Effector CD4-positive, alpha-beta T cell (primary cell): Measurements from ENCODE around the gene IGF1. TPM values are rescaled to one million over a fixed set of nuclear protein-coding genes. Genes with fewer than 3 reads are reported as not detected.

ENCODE experiments used
- DNase-seq: peaks from one replicate; pipeline ENCODE4 v3.0.0-alpha.2; 2020
- total RNA-seq: gene quantifications from one replicate; lab custom pipeline; 2026; lab: John Stamatoyannopoulos, UW

IGF1 gene
- not detected for total RNA-seq

GRCh38 chr12:102480406-102480805 lies at the start of gene IGF1:
Gene IGF1 (minus strand): TSS chr12:102480563. CDS start chr12:102480381, 182 bp downstream.
- no peak for DNase-seq

- DNase-seq: no peak
Measured at GRCh38 chr12:102528111-102528510, 47.7 kb upstream of the IGF1 start.

- DNase-seq: no peak
Measured at GRCh38 chr12:102527171-102527720, 46.9 kb upstream of the IGF1 start.

GRCh38 chr12:102526656-102527055 lies 46.3 kb upstream of the IGF1 start:
- no peak for DNase-seq

GRCh38 chr12:102522768-102523167 lies 42.4 kb upstream of the IGF1 start:
- DNase-seq: no peak

GRCh38 chr12:102521662-102522277 lies 41.4 kb upstream of the IGF1 start:
- DNase-seq: no peak

- DNase-seq: no peak
Measured at GRCh38 chr12:102518871-102519270, 38.5 kb upstream of the IGF1 start.

GRCh38 chr12:102514696-102515095 lies 34.3 kb upstream of the IGF1 start:
- DNase-seq: no peak

GRCh38 chr12:102513739-102514138 lies 33.4 kb upstream of the IGF1 start:
- DNase-seq: no peak

- DNase-seq: no peak
Measured at GRCh38 chr12:102513272-102513671, 32.9 kb upstream of the IGF1 start.

GRCh38 chr12:102512523-102512922 lies 32.2 kb upstream of the IGF1 start:
- DNase-seq: no peak

- no peak for DNase-seq
Measured at GRCh38 chr12:102511575-102511974, 31.2 kb upstream of the IGF1 start.

- no peak for DNase-seq
Measured at GRCh38 chr12:102510463-102510862, 30.1 kb upstream of the IGF1 start.

GRCh38 chr12:102510031-102510430 lies 29.7 kb upstream of the IGF1 start:
- DNase-seq: no peak

- no peak for DNase-seq
Measured at GRCh38 chr12:102509123-102509626, 28.8 kb upstream of the IGF1 start.

- DNase-seq: no peak
Measured at GRCh38 chr12:102508052-102508451, 27.7 kb upstream of the IGF1 start.

- no peak for DNase-seq
Measured at GRCh38 chr12:102507301-102507700, 26.9 kb upstream of the IGF1 start.

GRCh38 chr12:102504871-102505270 lies 24.5 kb upstream of the IGF1 start:
- no peak for DNase-seq

- DNase-seq: no peak
Measured at GRCh38 chr12:102504280-102504679, 23.9 kb upstream of the IGF1 start.

- DNase-seq: no peak
Measured at GRCh38 chr12:102503831-102504230, 23.5 kb upstream of the IGF1 start.

GRCh38 chr12:102503056-102503681 lies 22.8 kb upstream of the IGF1 start:
- DNase-seq: no peak

- no peak for DNase-seq
Measured at GRCh38 chr12:102501773-102502172, 21.4 kb upstream of the IGF1 start.

GRCh38 chr12:102498471-102498870 lies 18.1 kb upstream of the IGF1 start:
- DNase-seq: no peak

GRCh38 chr12:102497743-102498142 lies 17.4 kb upstream of the IGF1 start:
- no peak for DNase-seq
